Measurements from ENCODE around the gene ZCCHC7.
"Not testable (repeated sequence)": the region's sequence is repeated elsewhere in the genome, so short reads cannot be mapped to it uniquely, and the experiment has no call there.

The ZCCHC7 gene

DNA sequence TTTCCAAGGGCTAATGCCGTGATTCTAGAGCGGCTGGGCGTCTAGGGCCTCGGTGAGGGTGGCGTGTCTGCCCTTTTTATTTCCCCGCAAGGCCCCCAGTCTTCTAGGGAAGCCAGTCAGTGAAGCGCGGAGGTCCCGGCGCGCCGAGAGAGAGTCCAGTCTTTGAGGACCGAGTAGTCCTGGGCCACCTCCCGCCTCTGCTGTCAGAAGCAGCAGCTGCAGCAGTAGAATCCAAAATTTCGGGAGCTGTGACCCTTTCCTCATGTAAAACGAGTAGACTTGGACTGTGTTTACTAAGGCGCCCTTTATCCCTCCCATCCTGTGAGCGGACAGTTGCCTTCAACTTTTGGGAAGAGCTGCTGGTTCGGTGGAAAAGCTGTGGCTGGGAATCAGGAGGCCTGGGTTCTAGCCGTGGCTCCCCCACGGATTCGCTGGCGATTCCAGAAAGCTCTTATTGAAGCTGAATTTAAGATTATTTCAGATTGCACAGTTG, 515 bp downstream of the ZCCHC7 start:
- peak; percentile 4 for DNase-seq (ENCODE audit: low spot score)

- no peak for DNase-seq (ENCODE audit: low spot score)
Observed at GRCh38 chr9:37121881-37122280, 1.5 kb downstream of the ZCCHC7 start.

- no peak for DNase-seq (ENCODE audit: low spot score)
Observed at GRCh38 chr9:37126214-37126788, 5.9 kb downstream of the ZCCHC7 start.

GRCh38 chr9:37127018-37127417, 6.6 kb downstream of the ZCCHC7 start:
- no peak for DNase-seq (ENCODE audit: low spot score)

DNA sequence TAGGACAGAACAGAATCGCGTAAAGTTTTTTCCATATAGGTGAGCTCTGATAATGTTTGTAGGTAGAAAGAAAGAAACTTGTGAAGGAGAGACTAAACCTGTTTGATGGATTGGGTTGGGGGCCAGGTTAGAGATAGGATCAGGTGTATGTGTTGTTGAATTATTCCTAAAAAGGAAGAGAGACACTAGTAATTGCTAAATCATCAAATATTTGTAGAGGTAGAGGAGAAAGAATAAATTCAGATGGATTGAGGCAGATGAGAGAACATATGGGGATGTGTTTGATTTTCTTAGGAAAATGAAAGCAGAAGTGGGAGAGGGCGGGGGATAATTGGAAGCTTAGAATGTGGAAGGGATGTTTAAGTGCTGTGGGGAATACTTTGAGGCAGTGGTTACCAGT, 7.7 kb downstream of the ZCCHC7 start:
- no peak for DNase-seq (ENCODE audit: low spot score)

DNA sequence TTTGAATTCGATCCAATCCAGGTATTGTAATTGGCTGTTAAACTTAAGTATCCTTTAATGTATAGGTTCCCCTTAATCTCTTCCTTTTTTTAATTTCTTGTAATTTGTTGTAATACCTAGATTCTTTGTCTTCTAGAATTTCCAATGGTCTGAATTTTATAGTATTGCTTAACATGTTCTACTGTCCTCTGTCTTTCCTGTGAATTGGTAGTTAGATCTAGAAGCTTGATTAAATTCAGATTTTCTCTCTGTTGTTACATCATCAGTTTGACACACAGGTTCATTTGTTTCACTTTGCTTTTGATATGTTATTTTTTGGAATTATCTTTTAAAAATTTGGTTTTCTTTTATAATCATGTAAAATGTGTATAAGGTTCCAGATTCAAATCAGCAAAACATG, 13.8 kb downstream of the ZCCHC7 start:
- no peak for DNase-seq (ENCODE audit: low spot score)

DNA sequence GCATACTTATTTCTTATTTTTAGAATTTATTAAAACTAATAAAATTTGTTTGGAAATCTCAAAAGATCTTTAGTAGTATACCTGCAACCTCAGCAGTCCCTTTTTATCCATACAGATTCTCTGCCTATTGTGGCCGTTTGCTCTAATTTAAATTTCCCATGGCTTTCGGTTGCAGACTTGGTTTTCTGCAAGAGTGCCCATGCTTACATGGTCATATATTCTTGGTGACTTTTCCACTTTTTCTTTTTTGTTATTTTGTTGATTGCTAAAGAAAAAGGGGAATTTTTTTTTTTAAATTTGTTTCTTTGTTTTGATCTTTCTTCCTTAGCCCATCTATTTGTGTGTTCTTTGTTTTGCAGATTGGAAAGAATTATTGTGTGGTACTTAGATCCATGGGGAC, 20.6 kb downstream of the ZCCHC7 start:
- DNase-seq (ENCODE audit: low spot score) = no peak

GRCh38 chr9:37144762-37145161, 24.4 kb downstream of the ZCCHC7 start:
- no peak for DNase-seq (ENCODE audit: low spot score)

DNA sequence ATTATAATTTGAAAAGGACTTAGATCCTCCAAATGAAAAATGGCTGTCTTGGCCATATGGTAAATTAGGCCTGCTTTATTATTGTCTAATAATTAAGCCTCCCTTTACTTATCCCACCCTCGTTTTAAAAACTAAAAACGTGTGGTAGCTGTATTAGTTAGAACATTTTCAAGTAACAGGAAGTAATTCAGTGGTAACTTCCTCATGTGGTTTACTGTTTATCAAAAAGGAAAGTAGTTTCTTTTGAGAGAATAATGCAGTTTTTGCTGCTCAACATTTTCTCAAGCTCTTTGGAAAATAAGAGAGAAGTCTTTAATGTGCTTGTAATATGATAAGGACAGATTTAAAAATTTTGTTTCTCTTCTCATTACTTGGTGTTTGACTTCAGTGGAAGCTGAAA, 26.0 kb downstream of the ZCCHC7 start:
- no peak for DNase-seq (ENCODE audit: low spot score)

GRCh38 chr9:37148181-37148580, 27.8 kb downstream of the ZCCHC7 start:
- DNase-seq (ENCODE audit: low spot score) = no peak

DNA sequence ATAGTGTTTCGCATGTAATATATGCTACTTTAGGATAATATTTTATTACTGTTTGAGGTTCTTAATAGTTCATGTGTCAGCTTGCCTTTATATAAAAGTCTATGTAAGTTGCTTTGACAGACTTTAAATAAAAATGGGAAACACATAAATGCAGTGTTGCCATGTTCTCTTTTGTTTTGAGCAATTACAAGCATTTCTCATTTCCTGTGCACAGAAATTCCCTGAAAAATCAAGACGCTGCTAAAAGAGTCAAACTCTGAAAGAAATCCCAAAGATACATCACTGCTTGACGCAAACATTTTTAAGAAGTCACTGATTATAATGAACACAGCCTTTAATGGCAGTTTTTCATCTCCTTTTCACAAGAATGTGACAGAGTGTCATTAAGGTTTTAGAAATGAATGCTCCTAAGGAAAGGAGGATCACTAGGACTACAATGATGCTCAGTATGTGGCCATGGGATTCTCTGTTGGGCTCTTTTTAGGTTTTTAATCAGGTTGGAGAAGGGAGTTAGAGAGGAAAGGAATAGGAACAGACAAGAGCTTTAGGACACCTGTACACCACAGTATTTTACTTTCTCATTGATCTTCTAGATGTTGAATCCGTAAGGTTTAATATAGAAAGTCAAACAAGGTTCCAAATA, 29.4 kb downstream of the ZCCHC7 start:
- DNase-seq (ENCODE audit: low spot score) = no peak

DNA sequence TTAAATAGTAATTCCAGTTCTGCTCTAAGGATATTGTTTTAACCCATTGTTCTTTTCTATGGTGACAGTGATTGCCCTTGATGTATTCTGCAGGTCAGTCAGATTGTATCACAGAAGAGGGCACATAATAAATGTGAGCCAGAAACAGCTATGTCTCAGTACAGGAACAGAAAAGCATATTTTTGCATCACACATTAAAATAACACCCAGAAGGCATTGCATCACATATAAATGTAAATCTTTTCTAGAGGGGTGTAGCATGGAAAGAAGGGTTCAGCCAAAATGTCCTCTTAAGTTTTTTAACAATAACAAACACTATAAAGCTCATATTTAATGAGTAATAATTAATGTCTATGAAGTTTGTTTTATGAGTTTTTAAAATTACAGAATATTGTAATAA, 30.0 kb downstream of the ZCCHC7 start:
- no peak for DNase-seq (ENCODE audit: low spot score)

GRCh38 chr9:37151812-37152211, 31.4 kb downstream of the ZCCHC7 start:
- no peak for DNase-seq (ENCODE audit: low spot score)

DNA sequence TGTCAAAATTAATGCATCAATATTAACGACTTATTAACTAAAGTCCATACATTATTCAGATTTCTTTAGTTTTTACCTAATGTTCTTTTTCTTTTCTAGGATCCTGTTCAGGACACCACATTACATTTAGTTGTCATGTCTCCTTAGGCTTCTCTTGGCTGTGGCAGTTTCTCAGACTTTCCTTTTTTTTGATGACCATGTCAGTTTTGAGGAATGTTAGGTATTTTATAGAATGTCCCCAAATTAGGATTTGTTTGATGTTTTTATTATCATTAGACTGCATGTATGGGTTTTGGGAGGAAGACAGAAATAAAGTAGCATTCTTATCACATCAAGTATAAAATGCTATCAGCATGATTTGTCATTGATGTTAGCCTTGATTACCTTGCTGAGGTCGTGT, 32.0 kb downstream of the ZCCHC7 start:
- DNase-seq (ENCODE audit: low spot score) = no peak

DNA sequence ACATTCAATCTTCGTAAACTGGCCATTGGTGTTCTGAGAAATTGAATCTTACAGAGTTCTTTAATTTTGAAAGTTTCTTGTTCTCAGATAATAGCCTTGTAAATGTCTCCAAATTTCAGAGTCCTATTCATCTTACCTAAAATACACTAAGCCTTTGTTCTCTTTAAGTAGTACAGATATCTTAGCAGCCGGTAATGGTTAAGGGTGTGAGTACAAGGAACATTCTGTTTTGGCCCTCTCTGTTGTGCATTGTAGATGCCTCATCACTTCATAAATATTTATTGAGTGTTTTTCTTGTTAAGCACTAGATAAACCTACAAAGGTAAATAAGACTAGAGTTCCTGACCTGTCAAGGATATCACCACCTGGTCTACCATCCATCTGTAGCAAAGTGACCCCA, 35.2 kb downstream of the ZCCHC7 start:
- no peak for DNase-seq (ENCODE audit: low spot score)

- no peak for DNase-seq (ENCODE audit: low spot score)
Observed at GRCh38 chr9:37156205-37156604, 35.8 kb downstream of the ZCCHC7 start.

- no peak for DNase-seq (ENCODE audit: low spot score)
Observed at GRCh38 chr9:37156781-37157356, 36.5 kb downstream of the ZCCHC7 start.

DNA sequence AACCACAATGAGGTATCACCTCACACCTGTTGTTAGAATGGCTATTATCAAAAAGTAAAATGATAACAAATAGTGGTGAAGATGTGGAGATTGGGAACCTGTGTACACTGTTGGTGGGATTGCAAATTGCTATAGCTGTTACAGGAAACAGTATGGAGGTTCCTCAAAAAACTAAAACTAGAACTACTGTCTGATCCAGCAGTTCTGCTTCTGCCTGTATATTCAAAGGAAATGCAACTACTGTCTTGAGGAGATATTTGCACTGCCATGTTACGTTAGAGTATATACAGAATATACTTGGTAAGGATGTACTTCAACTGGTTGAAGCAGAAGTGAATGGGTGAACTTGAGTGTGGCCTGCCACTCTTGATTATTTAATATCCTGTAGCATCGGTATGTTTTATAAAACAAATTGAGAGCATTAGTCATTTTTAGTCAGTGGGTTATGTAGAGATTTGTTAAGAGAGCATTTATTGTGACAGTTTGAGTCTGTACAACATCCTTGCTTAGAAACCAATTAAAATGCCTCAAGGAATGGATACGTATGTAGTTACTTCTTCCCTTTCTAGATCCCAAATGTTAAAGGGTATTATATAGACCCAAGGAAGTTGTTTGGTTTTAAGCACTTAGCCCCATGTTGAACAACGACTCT, 37.5 kb downstream of the ZCCHC7 start:
- DNase-seq (ENCODE audit: low spot score) = no peak

GRCh38 chr9:37163299-37163698, 42.9 kb downstream of the ZCCHC7 start:
- DNase-seq (ENCODE audit: low spot score) = no peak

DNA sequence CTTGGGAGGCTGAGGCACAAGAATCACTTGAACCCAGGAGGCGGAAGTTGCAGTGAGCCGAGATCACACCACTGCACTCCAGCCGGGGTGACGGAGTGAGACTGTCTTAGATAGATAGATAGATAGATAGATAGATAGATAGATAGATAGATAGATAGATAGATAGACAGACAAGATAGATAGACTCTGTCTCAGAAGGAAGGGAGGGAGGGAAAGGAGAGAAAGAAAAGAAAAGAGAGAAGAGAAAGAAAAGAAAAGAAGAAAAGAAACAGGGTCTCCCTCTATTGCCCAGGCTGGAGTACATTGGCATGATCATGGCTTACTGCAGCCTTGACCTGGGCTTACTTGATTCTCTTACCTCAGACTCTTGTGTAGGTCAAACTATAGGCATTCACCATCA, 44.0 kb downstream of the ZCCHC7 start:
- DNase-seq (ENCODE audit: low spot score) = not testable (repeated sequence)

- no peak for DNase-seq (ENCODE audit: low spot score)
Observed at GRCh38 chr9:37165644-37166043, 45.3 kb downstream of the ZCCHC7 start.

GRCh38 chr9:37167456-37168047, 47.2 kb downstream of the ZCCHC7 start:
- DNase-seq (ENCODE audit: low spot score) = no peak

DNA sequence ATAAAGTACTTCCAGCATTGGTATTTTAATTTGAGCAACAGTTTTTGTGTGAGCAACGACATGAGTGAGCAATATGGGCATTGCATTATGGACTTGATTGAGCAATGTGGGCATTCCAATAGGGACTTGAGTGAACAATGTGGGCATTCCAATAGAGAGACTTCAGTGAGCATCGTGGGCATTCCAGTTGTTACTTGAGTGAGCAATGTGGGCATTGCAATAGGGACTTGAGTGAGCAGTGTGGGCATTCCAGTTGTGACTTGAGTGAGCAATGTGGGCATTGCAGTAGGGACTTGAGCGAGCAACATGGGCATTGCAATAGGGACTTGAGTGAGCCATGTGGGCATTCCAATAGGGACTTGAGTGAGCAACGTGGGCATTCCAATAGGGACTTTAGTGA, 52.2 kb downstream of the ZCCHC7 start:
- DNase-seq (ENCODE audit: low spot score) = no peak
